Measurements from ENCODE around the gene IAPP. TPM values are rescaled to one million over a fixed set of nuclear protein-coding genes. Genes with fewer than 3 reads are reported as not detected.
"Not testable (repeated sequence)": the region's sequence is repeated elsewhere in the genome, so short reads cannot be mapped to it uniquely, and the experiment has no call there.

Gene IAPP
- not detected for polyA plus RNA-seq (2013, experiment 1 of 2; ENCODE audit: insufficient read length)
- not detected for polyA plus RNA-seq (2013, experiment 2 of 2; ENCODE audit: insufficient read length)

DNA sequence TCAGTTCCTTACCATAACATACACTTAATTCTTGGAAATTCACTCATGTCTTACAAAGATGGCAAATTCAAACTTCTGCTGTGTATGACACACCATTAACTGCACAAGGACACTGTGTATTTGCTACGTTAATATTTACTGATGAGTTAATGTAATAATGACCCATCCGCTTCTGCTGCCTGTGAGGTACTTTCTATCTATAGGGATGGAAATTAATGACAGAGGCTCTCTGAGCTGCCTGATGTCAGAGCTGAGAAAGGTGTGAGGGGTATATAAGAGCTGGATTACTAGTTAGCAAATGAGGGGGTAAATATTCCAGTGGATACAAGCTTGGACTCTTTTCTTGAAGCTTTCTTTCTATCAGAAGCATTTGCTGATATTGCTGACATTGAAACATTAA lies at the start of gene IAPP:
Gene IAPP (plus strand): TSS at position 301 of the 400 bp plus-strand sequence. CDS start 450 bp downstream, outside the sequence.
- DNase-seq, result no peak

- no peak for DNase-seq
These were observed 49.0 kb upstream of the IAPP start for GRCh38 chr12:21323736-21324135.

- DNase-seq, result no peak
These were observed 48.2 kb upstream of the IAPP start for GRCh38 chr12:21324551-21324950.

DNA sequence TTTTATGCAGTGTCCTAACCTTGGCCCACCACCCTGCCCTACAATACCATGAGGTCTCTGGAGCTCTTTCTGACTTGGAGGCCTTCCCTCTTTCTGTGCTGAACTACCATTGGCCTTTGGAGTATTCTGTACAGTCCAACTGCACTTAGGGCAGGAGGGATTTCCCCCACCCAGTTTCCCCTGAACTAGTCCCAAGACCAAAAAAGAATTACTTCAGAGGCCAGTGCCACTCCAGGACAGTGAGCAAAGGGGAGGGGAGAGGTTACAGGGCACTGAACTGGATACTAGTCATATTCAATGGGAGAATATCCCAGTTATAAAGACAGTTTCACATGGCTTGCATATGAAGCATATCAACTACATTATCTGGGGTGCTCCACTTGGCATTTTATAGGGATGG lies 44.1 kb upstream of the IAPP start:
- no peak for DNase-seq

- DNase-seq, result peak; percentile 9
These were observed 41.9 kb upstream of the IAPP start for GRCh38 chr12:21330682-21331253.

DNA sequence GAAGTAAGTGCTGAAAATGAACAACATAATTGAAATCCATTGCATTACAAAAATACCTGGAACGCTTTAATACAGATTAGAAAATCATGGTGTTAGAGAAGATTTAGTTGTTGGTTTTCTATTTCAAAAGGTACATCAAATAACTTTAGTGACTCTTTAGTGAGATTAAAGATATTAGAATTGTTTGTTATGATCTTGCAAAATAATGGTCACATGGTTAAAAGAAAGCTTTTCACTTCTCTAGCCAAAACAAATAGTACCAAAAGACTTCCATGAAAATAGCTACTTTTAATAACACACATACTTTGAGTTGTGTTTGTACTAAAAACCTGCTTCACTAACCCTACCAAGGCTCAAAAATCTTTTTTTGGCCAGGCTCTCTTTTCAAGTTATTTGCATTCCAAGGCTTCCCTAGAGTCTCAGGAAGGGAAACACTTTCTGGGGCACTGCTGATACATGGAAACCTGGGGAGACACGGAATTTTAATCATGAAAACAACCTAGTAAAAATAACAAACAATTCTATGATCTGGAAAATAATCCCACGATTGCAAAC lies 37.9 kb upstream of the IAPP start, which contains the start of gene SLCO1A2:
Gene SLCO1A2 (minus strand): TSS at position 147 of the 555 bp plus-strand sequence. CDS start 270 bp downstream, outside the sequence.
- DNase-seq, result no peak

DNA sequence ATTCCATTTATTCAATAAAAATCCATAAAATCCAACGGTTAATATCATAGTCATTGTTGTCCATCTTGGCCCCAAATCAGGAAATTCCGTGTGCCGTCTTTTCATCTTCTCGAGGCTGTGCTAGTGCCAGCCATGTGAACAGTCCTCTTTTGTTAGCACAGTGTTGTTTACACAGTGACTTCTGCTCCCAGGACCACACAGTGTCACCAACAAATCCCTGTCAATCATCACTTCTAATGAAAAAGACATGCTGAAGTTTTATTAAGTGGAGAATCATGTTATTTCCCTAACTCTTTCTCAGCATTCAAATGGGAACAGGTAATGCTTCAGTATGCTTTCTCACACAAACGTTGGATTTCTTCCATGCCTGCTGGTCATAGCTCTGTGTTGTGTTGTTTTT lies 36.0 kb upstream of the IAPP start:
- no peak for DNase-seq

DNA sequence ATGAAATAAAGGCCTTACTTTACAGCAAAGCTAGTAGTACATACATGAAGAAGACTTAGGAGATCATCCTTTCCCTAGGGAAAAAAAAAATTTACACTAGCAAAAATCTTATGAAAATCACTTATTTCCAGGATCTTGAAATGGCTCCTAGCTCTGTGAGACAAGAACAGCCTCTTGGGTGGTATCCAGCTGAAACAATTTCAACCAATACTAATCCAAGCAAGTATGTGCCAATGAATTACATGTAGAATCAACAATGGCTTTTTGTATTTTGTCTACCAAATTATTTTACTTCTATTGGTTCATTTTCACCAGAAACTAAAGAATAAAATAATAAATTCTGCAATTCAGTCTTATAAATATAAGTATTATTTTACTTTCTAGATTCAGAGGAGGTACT lies 35.2 kb upstream of the IAPP start:
- no peak for DNase-seq

- no peak for DNase-seq
These were observed 34.5 kb upstream of the IAPP start for GRCh38 chr12:21337959-21338744.

- DNase-seq, result no peak
These were observed 32.8 kb upstream of the IAPP start for GRCh38 chr12:21339921-21340320.

DNA sequence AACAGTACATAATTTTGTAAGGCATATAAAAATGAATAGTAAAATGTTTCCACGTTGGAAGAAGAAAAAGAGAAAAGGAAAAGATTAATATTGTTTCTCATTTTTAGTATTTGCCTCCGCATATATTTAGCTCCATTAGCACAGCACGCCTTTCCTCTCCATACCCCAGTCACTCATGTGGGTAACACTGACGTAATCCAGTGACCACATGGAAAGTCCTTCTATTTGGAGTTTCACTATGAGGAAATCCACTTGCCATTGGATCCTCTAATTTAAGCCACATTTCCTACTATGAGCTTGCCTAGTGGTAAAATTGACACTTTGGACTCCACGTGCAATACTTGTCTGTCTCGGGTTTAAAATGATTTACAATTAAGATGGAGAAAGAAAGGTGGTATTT lies 32.3 kb upstream of the IAPP start:
- DNase-seq, result no peak

GRCh38 chr12:21341769-21342168 lies 30.9 kb upstream of the IAPP start:
- no peak for DNase-seq

- DNase-seq, result no peak
These were observed 29.1 kb upstream of the IAPP start for GRCh38 chr12:21343636-21344035.

- no peak for DNase-seq
These were observed 26.0 kb upstream of the IAPP start for GRCh38 chr12:21346542-21347205.

- no peak for DNase-seq
These were observed 21.7 kb upstream of the IAPP start for GRCh38 chr12:21350975-21351374.

GRCh38 chr12:21353487-21353886 lies 19.2 kb upstream of the IAPP start:
- DNase-seq, result no peak

DNA sequence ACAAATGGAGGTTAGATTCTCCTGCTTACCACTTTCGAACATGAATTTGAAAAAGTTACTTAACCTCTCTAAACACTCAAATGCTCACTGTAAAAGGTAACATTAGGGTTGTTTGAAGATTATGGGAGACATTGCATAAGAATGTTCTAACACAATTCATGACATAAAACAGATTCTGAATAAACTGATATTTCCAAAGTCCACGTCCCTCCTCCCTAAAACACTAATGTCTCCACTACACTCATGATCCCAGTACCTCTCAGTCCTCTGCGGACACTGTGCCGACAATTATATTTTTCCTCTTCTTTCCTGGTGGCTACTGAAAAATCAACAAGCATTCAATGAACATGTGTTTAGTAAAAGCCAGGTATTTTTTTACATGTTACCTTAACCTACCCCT lies 18.8 kb upstream of the IAPP start:
- DNase-seq, result no peak

- peak; percentile 6 for DNase-seq
These were observed 18.1 kb upstream of the IAPP start for GRCh38 chr12:21354641-21355040.

DNA sequence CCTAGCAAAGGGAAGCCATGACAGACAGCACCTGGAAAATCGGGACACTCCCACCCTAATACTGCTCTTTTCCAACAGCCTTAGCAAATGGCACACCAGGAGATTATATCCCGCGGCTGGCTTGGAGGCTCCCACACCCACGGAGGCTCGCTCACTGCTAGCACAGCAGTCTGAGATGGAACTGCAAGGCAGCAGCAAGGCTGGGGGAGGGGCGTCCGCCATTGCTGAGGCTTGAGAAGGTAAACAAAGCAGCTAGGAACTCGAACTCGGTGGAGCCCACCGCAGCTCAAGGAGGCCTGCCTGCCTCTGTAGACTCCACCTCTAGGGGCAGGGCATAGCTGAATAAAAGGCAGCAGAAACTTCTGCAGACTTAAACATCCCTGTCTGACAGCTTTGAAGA lies 12.1 kb upstream of the IAPP start:
- not testable (repeated sequence) for DNase-seq

DNA sequence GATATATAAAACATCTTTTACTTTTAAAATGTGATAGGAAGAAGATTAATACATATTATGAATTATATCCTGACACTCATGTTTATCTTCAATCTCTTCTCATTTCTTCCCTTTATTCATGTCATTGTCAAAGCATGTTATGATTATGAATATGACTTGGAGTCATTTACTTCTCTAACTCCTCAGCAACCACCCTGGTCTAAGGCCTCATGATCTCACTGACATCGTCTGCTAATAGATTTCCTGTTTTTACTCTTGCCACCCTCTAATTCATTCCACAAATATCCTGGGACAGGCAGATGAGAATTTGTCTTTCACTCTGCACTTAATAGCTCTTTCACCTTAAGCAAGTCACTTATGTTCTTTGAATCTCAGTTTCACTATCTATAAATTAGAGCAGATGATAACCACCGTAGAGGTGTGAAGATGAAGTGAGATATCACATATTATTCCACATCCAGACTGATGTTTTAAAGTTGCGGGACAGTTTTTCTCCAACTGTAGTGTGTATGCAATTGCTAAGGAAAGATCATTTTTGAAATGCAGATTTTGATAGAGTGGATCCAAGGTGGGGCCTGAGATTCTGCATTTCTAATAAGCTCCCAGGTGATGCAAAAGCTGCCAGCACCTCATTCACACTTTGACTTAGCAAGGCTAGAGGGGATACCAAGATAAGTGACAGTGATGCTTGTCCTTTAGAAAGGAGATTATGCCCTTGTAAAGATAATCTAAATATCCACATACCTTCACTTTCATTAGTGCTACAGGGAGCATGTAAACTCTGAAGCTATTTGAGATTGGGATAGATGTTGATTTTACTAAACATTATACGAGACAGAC lies 3.3 kb upstream of the IAPP start:
- peak; percentile 70 for DNase-seq

- no peak for DNase-seq
These were observed 1.8 kb upstream of the IAPP start for GRCh38 chr12:21370845-21371449.

DNA sequence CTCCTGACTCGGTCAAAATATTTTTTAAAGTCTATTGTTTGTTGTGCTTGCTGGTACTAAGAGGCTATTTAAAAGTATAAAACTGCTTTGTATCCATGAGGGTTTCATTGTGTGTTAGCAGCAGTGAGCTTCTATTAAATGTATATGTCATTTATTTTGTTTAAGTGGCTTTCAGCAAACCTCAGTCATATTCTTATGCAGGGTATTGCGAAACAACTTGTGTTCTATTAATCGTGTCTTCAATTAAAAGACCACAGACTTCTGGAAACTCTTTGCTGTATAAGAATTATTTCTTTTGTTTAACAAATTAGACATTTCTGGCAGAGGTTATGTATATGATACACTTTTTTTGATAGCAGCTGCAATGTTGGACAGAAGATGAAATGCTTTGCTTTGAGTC lies 6.5 kb downstream of the IAPP start:
- DNase-seq, result no peak

Measured in fibroblast of skin of back (primary cell).